ENCODE results near the gene PPM1F.

Gene PPM1F

DNA sequence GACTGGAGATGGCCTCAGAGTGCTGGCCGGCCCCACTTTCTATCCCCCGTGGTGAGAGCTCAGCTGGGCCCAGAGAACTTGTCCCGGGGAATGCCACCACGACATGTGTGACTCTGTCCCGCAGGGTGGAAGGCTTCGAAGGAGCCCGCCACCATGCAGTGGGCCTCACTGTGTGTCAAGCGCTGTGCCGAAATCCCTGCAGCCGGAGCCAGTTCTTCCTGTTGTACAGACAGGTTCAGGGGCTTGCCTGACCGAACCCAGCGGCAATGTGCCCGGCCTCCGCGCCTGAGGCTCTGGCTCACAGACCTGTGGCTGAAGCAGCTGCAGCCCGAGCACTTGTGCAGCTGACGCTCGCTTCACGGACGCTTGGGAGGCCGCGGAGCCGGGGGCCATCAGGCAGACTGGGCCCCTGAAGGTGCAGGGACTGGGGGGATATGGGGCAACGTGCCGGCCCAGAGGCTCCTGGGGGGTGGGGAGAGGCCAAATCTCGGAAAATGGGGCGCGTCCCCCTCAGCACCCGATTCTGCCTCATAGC lies 650 bp downstream of the PPM1F start:
- no peak overlapping the region for H3K27ac ChIP-seq (ENCODE audit: low read length)
- H3K36me3 ChIP-seq (ENCODE audit: control insufficient read depth in 1 of 2, insufficient read depth in 2 of 2, low read length in 2 of 2) = no peaks in the 10 kb centered on the region
- H3K4me1 ChIP-seq (ENCODE audit: control insufficient read depth in 1 of 2, insufficient read depth in 2 of 2, low read length in 2 of 2) = peaks cover 5 to 19% of the 10 kb centered on the region in 2 donors
- H3K27me3 ChIP-seq (ENCODE audit: low read depth, low read length) = no peaks in the 10 kb centered on the region
- peak overlapping the region; percentile 62 to 76 for H3K4me3 ChIP-seq (ENCODE audit: low read depth in 1 of 2, low read length in 2 of 2)
- no peaks in the 10 kb centered on the region for H3K9me3 ChIP-seq (ENCODE audit: control insufficient read depth in 1 of 2, low read length in 2 of 2)

DNA sequence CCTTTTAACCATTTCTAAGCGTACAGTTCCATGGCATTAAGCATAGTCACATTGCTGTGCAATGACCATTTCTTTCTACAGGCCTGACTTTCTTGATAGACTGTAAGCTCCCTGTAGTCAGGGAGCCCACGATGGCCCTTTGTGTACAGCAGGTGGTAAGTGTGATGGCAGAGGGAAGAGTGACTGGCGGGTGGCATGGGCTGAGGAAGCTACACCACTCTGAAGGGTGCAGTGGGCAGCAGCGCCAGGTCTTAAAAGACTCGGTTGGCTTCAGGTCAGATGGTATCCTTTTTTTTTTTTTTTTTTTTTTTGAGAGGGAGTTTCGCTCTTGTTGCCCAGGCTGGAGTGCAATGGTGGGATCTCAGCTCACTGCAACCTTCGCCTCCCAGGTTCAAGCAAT lies 1.6 kb downstream of the PPM1F start:
- Histone ChIP-seq H3K36me3 (ENCODE audit: control insufficient read depth in 1 of 2, insufficient read depth in 2 of 2, low read length in 2 of 2) (no peaks in the 10 kb centered on the region), H3K4me3 (ENCODE audit: low read depth in 1 of 2, low read length in 2 of 2) (peak overlapping the region in 1 of 2 donors; percentile 76), H3K27me3 (ENCODE audit: low read depth, low read length) (no peaks in the 10 kb centered on the region), H3K27ac (ENCODE audit: low read length) (no peak overlapping the region), H3K9me3 (ENCODE audit: control insufficient read depth in 1 of 2, low read length in 2 of 2) (no peaks in the 10 kb centered on the region), H3K4me1 (ENCODE audit: control insufficient read depth in 1 of 2, insufficient read depth in 2 of 2, low read length in 2 of 2) (peaks cover 9 to 22% of the 10 kb centered on the region in 2 donors)

DNA sequence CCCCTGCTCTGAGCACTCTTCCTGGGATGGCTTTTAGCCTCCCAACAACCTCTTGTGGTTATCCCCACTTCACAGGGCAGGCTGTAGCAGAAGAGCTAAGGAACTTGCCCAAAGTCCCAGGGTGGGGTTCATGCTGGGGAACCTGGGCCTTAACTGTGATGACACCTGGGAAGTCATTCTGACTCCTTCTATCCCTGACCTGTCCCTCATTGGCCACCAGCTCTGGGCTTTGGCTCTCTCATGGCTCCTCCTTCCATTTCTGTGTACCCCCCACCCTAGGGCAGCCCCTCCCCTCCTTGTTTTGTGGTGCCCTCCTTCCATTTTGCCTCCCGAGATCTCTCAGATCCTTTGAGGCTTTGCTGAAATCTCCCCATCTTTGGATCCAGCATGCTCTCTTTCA lies 2.7 kb downstream of the PPM1F start:
- peaks cover 9 to 22% of the 10 kb centered on the region in 2 donors for H3K4me1 ChIP-seq (ENCODE audit: control insufficient read depth in 1 of 2, insufficient read depth in 2 of 2, low read length in 2 of 2)

DNA sequence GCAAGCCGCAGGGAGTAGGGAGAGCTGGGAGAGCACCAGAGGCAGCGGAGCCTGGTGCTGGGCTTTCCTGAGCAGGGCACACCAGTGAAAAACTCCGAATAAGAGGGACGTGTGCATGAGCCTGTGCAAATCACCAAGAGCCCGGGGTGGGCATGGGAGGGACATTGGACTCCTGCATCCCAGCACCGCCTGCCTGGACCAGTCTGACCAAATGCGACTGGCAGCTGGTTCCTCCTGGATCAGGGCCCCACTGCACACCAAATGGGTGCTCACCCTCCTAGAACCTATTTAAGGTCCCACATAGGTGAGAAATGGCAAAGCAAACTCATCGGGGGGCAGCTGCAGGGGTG lies 3.1 kb downstream of the PPM1F start:
- Histone ChIP-seq H3K9me3 (ENCODE audit: control insufficient read depth in 1 of 2, low read length in 2 of 2) (no peaks in the 10 kb centered on the region), H3K4me1 (ENCODE audit: control insufficient read depth in 1 of 2, insufficient read depth in 2 of 2, low read length in 2 of 2) (peaks cover 9 to 22% of the 10 kb centered on the region in 2 donors), H3K4me3 (ENCODE audit: low read depth in 1 of 2, low read length in 2 of 2) (no peak overlapping the region), H3K27me3 (ENCODE audit: low read depth, low read length) (no peaks in the 10 kb centered on the region), H3K36me3 (ENCODE audit: control insufficient read depth in 1 of 2, insufficient read depth in 2 of 2, low read length in 2 of 2) (peaks cover 11 to 12% of the 10 kb centered on the region in 2 donors), H3K27ac (ENCODE audit: low read length) (no peak overlapping the region)

More for the DNA sequence above, 2.7 kb downstream of the PPM1F start:
- Histone ChIP-seq H3K27ac (ENCODE audit: low read length) (no peak overlapping the region), H3K27me3 (ENCODE audit: low read depth, low read length) (no peaks in the 10 kb centered on the region), H3K4me3 (ENCODE audit: low read depth in 1 of 2, low read length in 2 of 2) (no peak overlapping the region), H3K36me3 (ENCODE audit: control insufficient read depth in 1 of 2, insufficient read depth in 2 of 2, low read length in 2 of 2) (peaks cover 7 to 8% of the 10 kb centered on the region in 2 donors), H3K9me3 (ENCODE audit: control insufficient read depth in 1 of 2, low read length in 2 of 2) (no peaks in the 10 kb centered on the region)

DNA sequence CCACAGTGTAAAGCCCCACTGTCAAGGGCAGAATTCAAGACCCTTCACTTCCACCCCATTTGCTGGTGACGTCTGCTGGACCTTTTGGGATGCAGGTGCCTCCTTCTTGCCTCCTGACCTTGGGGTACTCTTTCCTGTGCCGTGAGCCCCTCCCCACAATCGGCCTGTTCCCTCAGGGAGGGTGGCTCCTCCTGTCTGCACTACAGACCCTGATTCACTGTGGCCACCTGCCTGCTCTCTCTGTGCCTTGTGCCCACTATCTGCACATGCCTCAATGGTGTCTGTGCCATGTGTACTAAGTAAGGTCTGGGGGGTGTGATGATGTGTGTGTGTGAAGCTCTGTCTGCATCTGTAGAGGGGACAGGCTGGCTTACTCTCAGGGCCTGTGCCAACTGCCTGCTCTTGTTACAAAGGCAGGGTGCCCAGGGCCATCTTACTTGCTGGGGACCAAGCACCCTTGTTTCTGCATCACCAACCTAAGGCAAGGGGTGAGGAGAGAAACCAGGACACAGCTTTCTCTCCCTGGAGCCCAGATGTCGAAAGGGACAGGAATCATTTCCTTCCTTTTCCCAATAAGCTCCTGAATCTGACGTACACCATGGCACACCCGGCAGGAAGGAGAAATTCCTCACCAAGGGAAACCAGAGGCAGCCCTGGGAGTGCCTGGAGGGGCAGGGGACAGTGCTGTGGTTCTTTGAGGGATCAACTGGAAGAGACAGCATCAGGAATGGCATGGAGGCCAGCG lies 3.7 kb downstream of the PPM1F start:
- Histone ChIP-seq H3K27ac (ENCODE audit: low read length) (no peak overlapping the region), H3K36me3 (ENCODE audit: control insufficient read depth in 1 of 2, insufficient read depth in 2 of 2, low read length in 2 of 2) (peaks cover 12 to 13% of the 10 kb centered on the region in 2 donors), H3K4me1 (ENCODE audit: control insufficient read depth in 1 of 2, insufficient read depth in 2 of 2, low read length in 2 of 2) (peaks cover 9 to 22% of the 10 kb centered on the region in 2 donors), H3K9me3 (ENCODE audit: control insufficient read depth in 1 of 2, low read length in 2 of 2) (no peaks in the 10 kb centered on the region), H3K4me3 (ENCODE audit: low read depth in 1 of 2, low read length in 2 of 2) (no peak overlapping the region), H3K27me3 (ENCODE audit: low read depth, low read length) (no peaks in the 10 kb centered on the region)

DNA sequence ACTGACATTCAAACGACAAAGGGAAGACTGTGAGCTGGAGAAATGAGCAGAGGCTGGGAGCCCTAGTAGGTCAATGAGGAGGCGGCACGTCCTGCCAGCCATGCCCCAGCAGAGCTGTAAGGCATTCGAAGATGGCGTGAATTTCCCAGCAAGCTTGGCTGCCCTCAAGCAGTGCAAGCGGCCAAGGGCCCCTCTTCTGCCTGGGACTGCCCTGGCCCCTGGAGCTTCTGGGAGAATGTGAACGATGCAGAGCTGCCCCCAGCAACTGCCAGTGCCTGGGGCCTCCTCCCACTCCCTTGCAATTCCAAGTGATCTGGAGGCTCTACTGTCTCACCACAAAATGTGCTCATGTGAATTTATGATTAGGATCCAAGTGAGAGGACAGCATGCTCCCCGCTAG lies 4.3 kb downstream of the PPM1F start:
- Histone ChIP-seq H3K36me3 (ENCODE audit: control insufficient read depth in 1 of 2, insufficient read depth in 2 of 2, low read length in 2 of 2) (peaks cover 12 to 13% of the 10 kb centered on the region in 2 donors), H3K27ac (ENCODE audit: low read length) (no peak overlapping the region), H3K4me3 (ENCODE audit: low read depth in 1 of 2, low read length in 2 of 2) (no peak overlapping the region), H3K4me1 (ENCODE audit: control insufficient read depth in 1 of 2, insufficient read depth in 2 of 2, low read length in 2 of 2) (peaks cover 9 to 27% of the 10 kb centered on the region in 2 donors), H3K27me3 (ENCODE audit: low read depth, low read length) (no peaks in the 10 kb centered on the region), H3K9me3 (ENCODE audit: control insufficient read depth in 1 of 2, low read length in 2 of 2) (no peaks in the 10 kb centered on the region)

DNA sequence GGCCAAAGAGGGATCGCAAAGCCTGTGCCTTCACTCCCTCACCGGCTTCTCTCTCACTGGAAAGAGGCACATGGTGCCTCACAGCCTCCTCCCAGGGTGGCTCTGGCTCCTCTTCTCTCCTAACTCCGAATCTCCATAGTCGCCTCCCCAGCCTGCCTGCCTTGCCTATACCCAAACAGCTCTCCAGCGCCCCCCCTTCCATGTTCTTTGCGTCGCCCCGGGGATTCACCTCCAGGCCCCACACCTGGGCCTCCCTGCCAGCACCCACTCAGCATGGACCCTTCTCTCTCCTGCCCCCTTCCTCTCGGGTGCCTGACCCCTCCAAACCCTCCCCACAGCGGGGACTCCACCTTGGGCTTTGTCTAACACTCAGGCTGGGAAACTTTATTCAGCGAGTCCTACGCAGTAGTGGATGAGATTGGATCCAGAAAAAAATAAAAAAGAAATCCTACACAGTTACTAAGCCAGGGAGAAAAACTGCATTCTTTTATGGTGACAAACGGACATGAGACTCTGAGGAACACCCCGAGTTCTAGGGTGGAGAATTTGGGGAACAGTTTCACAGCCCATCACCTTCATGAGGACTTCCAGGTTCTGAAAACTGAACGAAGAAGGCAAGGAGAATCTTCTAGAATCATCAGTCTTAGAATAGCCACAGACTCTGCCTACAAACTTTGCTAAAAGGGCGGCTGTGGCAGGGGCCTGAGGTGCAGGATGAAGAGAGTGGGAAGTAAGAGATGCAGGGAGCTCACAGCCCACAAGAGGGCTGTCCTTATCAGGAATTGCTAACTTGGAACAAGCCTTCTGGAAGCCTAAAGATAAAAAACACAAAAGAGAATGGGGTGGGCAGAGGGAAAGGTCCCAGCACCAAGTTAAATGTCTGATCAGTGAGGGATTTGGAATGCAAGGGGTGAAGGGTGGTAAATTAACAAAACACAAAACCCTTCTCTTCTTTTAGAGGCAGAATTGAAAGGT lies 5.3 kb downstream of the PPM1F start:
- Histone ChIP-seq H3K36me3 (ENCODE audit: control insufficient read depth in 1 of 2, insufficient read depth in 2 of 2, low read length in 2 of 2) (peaks cover 12 to 13% of the 10 kb centered on the region in 2 donors), H3K27ac (ENCODE audit: low read length) (peak overlapping the region; percentile 52), H3K27me3 (ENCODE audit: low read depth, low read length) (no peaks in the 10 kb centered on the region), H3K9me3 (ENCODE audit: control insufficient read depth in 1 of 2, low read length in 2 of 2) (no peaks in the 10 kb centered on the region), H3K4me3 (ENCODE audit: low read depth in 1 of 2, low read length in 2 of 2) (no peak overlapping the region), H3K4me1 (ENCODE audit: control insufficient read depth in 1 of 2, insufficient read depth in 2 of 2, low read length in 2 of 2) (peaks cover 19 to 37% of the 10 kb centered on the region in 2 donors)

DNA sequence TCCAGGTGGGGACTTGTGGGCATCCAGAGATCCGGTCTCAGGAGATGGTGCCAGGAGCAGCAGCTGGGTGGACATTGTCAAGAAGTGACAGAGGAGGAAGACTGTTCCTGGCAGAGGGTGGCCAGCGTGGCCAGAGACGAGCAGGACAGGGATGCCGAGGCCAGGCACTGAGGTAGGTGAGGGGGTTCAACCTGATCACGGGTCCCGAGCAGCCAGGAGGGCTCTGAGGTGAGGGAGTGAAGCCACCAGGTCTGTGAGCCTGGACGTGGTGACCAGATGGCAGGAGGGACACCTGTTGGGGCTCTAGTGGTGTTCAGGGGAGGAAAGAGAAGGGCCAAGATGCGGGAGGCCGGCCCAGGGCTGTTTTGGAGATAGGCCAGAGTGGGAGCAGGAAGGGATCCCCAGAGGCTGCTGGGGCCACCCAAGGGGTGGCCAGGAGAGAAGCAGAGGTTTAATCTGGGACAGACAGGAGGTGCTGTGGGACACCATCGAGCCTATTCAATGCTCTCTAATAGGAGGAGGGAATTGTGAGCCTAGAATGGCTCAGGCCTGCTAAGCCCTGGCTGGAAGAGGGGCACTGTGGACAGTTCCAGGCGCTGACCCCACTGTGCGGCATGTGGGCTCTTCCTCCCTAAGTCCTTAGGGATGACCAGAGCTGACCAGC lies 6.3 kb downstream of the PPM1F start:
- no peaks in the 10 kb centered on the region for H3K27me3 ChIP-seq (ENCODE audit: low read depth, low read length)
- no peaks in the 10 kb centered on the region for H3K9me3 ChIP-seq (ENCODE audit: control insufficient read depth in 1 of 2, low read length in 2 of 2)
- H3K27ac ChIP-seq (ENCODE audit: low read length) = peak overlapping the region; percentile 52
- peaks cover 12 to 13% of the 10 kb centered on the region in 2 donors for H3K36me3 ChIP-seq (ENCODE audit: control insufficient read depth in 1 of 2, insufficient read depth in 2 of 2, low read length in 2 of 2)
- no peak overlapping the region for H3K4me3 ChIP-seq (ENCODE audit: low read depth in 1 of 2, low read length in 2 of 2)
- H3K4me1 ChIP-seq (ENCODE audit: control insufficient read depth in 1 of 2, insufficient read depth in 2 of 2, low read length in 2 of 2) = peaks cover 21 to 39% of the 10 kb centered on the region in 2 donors

DNA sequence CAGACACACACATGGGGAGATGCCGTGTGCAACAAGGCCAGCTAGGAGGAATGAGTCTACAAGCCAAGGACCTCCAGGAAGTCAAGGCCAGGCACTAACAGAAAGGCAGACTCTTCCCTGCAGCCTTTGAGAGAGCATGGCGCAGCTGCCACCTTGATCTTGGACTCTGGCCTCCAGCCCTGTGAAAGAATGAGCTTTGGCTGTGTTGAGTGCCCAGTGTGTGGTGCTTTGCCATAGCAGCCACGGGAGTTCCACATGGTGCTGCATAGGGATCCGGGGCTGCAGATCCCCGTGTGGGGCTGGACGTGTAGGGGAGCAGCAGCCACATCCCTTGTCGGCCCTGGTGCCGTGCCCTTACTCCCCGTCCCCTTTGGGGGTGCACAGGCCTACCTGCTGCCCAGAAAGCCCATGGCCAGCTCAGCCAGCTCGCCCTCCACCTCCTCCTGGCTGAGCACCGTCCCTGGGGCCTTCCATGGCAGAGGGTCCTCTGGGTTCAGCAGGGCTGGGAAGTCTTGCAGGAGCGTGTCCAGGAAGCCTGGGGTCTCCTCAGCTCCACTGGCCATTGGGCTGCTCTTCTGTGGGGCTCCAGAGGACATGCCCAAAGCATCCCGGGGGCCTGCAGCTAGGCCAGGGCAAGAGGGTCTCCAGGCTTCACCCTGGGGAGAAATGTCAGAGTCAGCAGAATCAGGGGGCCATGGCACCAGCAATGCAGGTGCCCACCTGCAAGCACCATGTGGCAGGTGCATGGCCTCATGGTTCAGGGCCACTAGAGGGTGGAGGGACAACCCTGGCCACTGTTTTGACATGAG lies 7.0 kb downstream of the PPM1F start:
- peaks cover 12 to 13% of the 10 kb centered on the region in 2 donors for H3K36me3 ChIP-seq (ENCODE audit: control insufficient read depth in 1 of 2, insufficient read depth in 2 of 2, low read length in 2 of 2)
- H3K4me3 ChIP-seq (ENCODE audit: low read depth in 1 of 2, low read length in 2 of 2) = no peak overlapping the region
- H3K27me3 ChIP-seq (ENCODE audit: low read depth, low read length) = no peaks in the 10 kb centered on the region
- H3K9me3 ChIP-seq (ENCODE audit: control insufficient read depth in 1 of 2, low read length in 2 of 2) = no peaks in the 10 kb centered on the region
- H3K4me1 ChIP-seq (ENCODE audit: control insufficient read depth in 1 of 2, insufficient read depth in 2 of 2, low read length in 2 of 2) = peaks cover 21 to 43% of the 10 kb centered on the region in 2 donors
- H3K27ac ChIP-seq (ENCODE audit: low read length) = no peak overlapping the region

DNA sequence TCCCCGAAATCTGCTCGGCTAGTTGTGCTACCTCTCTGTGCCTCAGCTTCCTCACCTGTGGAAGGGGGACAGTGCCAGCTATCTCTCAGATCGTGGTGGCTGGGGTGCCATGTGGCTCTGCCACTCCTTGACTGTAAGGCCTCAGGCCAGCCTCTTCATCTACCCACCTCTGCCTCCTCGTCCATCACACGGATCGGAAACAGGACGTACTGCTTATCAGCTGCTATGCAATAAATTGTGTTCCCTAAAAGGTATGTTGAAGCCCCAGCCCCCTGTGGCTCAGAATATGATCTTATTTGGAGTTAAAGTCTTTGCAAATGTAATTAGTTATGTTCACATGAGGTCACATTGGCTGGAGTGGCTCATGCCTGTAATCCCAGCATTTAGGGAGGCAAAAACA lies 7.8 kb downstream of the PPM1F start:
- H3K4me1 ChIP-seq (ENCODE audit: control insufficient read depth in 1 of 2, insufficient read depth in 2 of 2, low read length in 2 of 2) = peaks cover 21 to 44% of the 10 kb centered on the region in 2 donors
- H3K9me3 ChIP-seq (ENCODE audit: control insufficient read depth in 1 of 2, low read length in 2 of 2) = no peaks in the 10 kb centered on the region
- H3K4me3 ChIP-seq (ENCODE audit: low read depth in 1 of 2, low read length in 2 of 2) = no peak overlapping the region
- no peak overlapping the region for H3K27ac ChIP-seq (ENCODE audit: low read length)
- H3K27me3 ChIP-seq (ENCODE audit: low read depth, low read length) = no peaks in the 10 kb centered on the region
- H3K36me3 ChIP-seq (ENCODE audit: control insufficient read depth in 1 of 2, insufficient read depth in 2 of 2, low read length in 2 of 2) = peaks cover 12 to 13% of the 10 kb centered on the region in 2 donors

Measured in muscle layer of duodenum (tissue), 2 donors.